Measurements from ENCODE around the gene NR2C2.
"Not testable (repeated sequence)": the region's sequence is repeated elsewhere in the genome, so short reads cannot be mapped to it uniquely, and the experiment has no call there.

Gene NR2C2

DNA sequence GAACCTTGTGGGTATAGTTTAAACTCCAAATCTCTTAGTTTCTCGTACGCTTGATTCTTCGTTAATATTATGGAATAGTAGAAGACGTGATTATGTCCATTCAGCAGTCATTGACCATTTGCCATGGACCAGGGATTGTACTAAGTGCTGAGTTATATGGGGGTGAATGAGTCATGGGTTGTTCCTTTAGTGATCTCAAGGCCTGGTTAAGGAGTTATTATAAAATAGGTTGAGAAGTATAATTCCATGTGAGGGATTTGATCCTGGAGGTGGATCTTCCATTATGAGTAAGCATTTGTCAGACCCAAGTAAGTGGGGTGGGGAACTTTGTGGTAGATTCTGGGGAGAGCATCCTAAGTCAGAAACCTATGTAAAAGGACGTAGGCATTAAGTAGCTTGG lies 15.4 kb downstream of the NR2C2 start:
- DNase-seq, result no peak

DNA sequence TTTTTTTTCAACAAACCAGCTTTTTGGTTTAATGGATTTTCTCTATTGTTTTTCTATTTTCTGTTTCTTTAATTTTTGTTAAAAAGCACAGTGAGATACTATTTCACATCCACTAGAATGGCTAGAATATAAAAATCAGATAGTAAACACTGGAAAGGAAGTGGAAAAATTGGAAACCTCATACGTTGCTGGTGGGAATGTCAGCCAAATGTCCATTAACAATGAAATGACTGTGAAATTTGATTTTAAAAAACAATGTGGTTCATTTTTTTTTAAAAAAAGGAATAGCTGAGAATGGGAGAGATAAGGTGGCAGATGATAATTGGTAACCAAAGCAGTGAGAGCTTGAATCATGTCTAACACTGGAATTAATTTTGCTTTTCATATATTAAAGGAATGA lies 19.9 kb downstream of the NR2C2 start:
- no peak for DNase-seq

DNA sequence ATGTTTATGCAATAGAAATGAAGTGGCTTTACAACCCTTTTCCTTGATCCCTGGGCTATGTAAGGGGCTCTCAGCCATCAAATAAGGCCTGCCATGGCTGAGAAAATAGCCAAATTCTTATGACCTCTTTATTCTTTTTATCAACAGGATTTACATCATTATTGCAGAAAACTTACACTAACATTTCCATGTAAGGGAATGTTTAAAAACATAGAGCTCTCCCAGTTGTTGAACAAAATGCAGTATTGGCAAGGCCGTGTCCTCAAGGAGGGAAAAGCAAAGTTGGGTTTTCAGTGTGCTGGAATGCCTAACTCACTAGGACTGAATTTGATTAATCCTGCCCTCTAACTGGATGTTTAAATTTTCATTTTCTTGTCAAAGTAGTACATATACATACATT lies 22.3 kb downstream of the NR2C2 start:
- DNase-seq, result no peak

DNA sequence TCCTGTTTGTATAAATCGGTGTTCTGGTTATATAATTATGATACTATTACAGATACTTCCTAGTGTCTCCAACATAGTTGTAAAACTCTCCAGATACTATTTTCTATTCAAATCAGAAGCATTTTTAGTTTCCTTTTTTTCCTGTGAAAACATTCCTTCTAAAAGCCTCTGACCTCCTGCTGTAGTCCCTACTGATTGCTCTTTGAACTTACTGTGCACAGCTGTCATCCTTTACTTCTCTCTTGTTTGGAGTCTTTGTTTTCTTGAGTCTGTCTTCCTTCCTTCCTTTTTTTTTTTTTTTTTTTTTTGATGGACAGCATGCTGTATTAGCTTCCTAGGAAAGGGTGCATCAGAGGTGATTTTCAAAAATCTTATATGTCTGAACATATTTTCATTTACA lies 28.9 kb downstream of the NR2C2 start:
- no peak for DNase-seq

DNA sequence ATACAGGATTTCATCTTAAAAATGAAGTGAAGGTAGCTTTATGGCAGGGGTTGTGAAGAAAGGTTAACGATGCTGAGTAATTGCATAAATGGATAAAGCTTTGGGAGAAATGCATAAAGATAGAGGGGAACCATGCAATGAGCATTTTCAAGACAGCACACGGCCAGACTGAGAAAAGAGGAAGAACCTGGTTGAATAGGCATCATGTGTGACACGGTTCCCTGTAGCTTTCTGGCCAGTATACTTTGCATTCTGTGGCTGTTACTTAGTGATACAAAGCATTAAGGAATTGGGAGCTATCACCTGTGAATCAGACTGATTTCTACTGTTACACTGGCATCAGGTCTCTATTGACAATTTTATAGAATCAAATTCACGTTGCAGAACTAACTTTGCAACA lies 33.3 kb downstream of the NR2C2 start:
- no peak for DNase-seq

DNA sequence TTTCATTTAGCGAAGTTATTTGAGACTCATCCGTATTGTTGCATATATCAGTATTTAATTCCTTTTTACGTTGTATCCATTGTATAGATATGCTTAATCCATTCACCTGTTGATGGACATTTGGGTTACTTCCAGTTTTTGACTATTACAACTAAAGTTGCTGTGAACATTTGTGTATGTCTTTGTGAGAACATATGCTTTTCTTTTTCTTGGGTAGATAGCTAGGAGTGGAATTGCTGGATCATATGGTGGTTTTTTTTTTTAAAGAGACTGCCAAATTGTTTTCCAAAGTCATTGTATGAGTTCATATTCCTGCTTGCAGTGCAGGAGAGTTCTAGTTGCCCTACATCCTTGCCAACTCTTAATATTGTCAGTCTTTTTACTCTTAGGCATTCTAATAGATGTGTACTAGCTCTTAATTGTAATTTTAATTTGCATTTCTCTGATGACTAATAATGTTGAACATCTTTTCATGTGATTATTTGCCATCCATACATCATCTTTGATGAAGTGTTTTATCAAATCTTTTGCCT lies 37.3 kb downstream of the NR2C2 start:
- DNase-seq, result no peak

DNA sequence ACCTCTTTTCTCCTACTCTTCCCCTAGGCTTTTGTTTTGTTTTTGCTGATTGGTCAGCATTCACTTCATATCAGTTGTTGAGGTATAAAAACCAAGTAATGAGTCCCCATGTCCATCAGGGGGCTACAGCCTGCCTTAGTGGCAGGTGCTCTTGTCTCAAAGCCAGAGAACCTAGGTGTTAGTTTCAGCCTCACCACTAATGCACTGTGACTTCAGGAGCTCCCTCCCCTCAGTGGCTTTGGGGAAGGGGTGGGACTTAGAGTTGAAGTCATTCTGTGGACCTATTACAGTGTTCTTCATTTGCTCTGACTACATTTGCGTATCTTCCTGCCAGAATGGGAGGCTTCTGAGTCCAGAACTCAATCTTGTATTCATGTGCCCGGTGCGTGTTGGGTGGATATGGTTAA lies 41.6 kb downstream of the NR2C2 start:
- peak; percentile 28 for DNase-seq

DNA sequence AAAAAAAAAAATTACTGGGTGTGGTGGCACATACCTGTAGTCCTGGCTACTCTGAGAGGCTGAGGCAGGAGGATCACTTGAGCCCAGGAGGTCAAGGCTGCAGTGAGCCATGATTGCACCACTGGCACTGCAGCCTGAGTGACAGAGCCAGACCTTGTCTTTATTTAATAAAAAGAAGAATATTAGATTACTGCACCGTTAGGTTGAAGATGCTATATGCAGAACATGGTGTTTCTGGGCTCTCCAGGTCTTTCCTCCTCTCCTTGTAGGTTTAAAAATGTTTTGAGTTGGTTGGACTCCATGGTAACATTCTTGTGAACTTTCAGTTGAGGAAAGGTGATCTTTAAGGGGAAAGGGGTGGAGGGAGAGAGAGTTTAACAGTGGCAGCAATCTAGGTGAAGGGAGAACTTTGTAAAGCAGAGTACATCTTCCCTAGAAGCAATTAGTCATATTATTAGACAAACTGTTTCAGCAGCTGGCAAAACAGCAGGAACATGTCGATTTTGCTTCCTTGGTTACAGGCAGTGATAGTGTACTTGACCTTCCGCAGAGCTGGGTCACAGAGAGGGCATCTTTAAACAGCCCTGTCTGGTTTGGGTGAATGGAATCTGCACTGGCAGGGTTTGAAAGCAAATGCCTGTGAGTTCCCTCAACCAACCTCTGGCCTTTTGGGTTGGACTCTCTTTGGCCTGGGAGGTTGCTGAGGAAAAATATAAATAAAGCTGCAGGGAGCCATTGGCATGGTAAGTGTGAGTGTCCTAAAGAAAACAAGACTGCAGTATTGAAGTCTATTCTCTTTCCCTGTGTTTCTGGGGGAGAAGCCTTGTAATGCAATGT lies 42.8 kb downstream of the NR2C2 start:
- DNase-seq, result no peak

DNA sequence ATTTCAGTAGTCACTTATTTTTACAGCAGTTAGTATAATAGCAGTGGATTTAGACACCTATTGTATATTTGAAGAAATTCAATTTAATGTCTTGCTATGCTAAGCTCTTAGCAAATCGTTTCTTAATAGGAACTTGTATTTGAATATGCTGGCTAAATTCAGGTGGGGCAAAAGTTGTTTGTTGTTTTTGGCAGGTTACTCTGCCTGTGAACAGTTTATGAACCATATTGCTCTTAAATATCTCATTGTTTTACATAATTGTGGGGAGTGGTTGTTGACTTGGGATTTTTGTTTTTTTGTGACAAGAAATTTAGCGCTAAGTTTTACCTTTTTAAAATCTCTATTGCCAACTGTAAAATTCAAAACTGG lies 43.4 kb downstream of the NR2C2 start:
- no peak for DNase-seq

DNA sequence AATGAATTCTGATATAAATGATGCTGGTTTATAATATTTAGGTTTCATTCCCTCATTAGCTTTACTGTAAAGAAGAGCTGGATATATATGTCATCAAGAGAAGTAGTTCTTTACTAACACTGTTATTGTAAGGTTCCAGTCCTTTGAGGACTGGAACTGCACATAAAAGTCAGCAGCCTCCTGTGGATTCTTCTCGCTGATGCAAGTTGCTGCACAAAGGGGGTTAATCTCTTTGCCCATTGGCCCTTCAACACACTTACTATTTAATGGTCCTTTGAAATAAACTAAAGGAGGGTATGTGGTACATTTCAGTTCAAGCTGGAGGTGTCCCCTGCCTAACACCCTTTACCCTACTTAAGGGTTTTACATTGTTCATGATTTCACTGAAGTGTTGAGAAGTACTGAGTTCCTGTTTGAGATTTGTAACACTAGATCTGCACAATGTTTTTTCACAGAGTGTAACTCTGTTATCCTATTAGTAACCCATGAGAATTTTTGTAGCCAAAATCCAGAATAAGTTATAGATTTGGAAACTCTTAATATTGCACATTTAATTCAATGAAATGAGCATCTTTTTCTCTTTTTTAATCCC lies 43.9 kb downstream of the NR2C2 start:
- no peak for DNase-seq

DNA sequence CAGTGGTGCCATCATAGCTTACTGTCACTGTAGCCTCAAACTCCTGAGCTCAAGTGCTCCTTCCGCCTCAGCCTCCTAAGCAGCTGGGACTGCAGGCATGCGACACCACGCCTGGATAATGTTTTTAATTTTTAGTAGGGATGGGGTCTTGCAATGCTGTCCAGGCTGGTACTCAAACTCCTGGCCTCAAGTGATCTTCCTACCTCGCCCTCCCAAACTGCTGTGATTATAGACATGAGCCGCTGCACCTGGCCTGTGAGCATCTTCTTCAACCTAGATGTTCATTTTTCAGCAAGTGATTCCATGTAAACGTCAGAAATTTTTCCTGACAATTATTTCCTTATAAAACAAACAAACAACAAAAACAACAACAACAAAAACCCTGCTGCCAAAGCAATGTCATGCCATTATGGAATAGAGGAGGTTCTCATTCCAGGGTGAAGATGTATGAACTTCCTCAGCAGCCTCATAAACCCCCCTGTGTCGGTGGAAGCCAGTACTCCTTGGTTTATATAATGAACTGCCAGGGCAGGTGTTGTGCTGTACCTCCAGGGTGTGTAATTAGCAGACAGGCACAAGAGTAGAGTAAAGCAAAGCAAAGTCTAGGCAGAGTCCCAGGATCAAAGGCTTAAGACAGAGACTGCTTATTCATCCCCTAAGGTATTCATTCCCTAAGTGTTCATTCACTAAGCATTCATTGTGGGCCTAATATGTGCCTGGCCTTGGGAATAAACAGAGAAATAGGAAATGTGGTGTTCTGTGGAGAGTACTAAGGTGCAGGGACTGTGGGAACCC lies 44.6 kb downstream of the NR2C2 start:
- DNase-seq, result no peak

DNA sequence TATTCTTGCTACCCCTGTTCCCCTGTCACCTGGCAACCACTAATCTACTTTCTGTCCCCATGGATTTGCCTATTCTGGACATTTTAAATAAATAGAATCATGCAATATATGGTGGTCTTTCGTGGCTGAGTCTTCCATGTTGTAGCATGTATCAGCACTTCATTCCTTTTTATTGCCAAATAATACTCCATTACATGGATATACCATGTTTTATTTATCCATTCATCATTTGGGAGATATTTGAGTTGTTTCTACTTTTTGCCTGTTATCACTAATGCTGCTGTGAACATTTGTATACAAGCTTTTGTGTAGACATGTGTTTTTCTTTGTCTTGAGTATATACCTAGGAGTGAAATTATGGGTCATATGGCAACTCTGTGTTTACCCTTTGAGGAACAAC lies 50.6 kb downstream of the NR2C2 start:
- DNase-seq, result no peak

DNA sequence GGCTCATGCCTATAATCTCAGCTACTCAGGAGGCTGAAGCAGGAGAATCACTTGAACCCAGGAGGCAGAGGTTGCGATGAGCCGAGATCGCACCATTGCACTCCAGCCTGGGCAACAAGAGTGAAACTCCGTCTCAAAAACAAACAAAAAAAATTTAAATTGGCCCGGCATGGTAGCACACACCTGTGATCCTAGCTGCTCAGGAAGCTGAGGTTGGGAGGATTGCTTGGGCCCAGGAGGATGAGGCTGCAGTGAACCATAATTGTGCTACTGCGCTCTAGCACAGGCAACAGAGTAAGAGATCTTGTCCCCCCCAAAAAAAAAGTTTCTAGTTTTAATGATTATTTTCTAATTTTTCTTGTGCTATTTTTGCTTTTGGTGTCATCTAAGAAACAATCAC lies 51.8 kb downstream of the NR2C2 start:
- DNase-seq, result not testable (repeated sequence)

DNA sequence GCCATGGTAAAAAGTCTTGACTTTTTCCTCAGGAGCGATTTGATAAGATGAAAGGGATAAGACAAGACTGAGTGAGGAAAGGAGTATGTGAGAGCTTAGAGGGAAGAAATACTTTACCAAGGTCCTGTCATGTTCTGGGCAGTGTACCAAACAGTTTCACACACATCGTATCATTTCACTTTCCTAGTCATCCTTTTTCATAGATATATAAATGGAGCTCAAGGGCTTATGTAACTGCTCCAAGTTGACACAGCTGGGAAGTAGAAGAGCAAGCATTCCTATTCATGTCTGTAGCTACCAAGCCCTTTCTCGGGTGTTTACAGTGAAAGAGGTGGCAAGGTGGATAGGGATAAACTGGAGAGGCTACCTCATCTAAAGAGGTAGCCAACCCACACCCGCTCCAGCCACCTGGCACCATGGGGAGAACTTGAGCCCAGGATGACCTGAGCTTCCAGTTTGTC lies 60.3 kb downstream of the NR2C2 start:
- DNase-seq, result no peak

DNA sequence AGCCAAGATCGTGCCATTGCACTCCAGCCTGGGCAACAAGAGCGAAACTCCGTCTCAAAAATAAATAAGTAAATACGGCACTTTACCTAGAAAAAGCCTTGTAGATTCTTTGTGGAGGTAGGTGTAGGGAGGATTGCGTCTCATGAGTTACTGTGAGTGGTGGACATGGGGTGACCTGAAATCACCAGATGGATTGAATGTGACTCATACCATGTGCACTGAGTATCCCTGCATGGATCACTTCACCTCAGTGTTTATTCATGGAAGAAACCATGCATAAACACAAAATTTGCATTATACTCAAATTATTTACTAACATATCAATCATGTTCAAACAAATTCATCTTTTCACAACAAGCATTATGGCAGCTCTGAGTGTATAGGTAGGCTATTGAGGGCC lies 61.8 kb downstream of the NR2C2 start:
- DNase-seq, result no peak

DNA sequence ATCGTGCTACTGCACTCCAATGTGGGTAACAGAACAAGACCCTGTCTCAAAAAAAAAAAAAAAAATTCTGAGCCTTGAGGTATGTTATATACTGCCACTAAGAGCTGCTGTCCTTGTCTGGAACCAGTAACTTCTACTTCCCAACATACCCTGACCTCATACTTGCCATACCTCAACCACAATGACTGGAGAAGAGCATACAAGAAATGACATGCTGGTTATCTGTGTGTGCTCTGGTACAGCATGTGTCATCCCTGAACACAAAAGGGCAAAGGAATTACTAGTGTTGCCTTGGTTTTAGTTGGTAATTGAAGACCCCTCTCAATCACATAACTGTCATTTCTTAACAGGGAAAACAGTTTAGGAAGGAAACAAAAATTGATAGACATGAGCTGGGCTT lies 63.3 kb downstream of the NR2C2 start:
- no peak for DNase-seq

DNA sequence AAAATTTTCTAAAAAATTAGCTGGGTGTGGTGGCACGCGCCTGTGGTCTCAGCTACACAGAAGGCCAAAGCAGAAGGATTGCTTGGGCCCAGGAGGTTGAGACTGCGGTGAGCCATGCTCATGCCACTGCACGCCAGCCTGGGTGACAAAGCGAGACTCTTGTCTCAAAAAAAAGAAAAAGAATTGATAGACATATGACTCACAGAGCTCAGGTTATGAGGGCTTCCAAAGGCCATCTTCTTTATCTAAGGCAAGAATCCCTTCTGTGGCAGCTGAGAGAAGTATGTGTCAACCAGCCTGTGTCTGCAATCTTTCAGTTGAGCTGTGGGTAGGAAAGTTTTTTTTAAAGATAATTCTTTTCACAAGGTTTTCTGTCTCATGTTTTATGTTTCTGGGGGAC lies 63.8 kb downstream of the NR2C2 start:
- no peak for DNase-seq

DNA sequence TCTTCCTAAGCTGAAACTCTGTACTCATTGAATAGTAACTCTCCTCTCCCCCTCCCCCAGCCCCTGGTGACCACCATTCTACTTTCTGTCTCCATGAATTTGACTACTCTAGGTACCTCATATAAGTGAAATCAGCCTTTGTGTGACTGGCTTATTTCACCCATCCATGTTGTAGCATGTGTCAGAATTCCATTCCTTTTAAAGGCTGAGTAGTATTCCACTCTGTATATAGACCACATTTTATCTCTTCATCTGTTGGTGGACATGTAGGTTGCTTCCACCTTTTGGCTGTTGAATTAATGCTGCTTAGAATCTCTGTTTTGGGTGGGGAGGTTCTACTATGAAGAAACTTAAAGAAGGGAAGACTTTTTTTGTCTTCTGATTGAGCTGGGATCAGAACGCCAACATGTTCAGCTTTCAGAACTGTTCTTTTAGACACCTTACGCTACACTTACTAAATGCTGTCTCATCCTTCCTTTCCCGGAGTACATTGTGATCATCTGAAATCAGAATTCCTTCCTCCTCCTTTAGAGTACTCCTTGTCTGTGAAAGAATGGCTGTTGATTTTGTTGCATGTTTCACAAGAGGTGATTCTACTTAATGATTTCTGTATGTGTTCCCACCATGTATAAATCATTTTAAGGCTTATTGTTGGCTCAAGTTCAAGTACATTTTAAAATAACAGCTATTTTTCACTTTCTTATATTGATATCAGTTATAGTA lies 67.4 kb downstream of the NR2C2 start:
- no peak for DNase-seq

DNA sequence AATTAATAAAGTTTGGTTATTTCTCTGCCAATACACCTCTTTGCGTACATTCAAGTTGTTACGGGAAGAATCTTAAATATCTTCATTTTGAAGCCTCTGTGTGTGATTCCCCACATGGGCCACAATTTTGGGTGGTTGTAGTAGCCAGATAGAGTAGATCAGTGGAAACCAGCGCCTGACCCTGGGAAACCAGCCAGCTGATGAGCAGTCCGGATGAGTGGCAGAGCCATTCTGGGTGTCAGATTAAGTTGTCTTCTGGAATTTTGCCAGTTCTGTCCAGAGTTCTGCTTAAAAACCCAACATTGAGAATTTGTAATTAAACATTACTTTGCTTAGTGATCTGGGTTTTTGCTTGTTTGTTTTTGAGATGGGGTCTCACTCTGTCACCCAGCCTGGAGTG lies 68.1 kb downstream of the NR2C2 start:
- DNase-seq, result no peak

DNA sequence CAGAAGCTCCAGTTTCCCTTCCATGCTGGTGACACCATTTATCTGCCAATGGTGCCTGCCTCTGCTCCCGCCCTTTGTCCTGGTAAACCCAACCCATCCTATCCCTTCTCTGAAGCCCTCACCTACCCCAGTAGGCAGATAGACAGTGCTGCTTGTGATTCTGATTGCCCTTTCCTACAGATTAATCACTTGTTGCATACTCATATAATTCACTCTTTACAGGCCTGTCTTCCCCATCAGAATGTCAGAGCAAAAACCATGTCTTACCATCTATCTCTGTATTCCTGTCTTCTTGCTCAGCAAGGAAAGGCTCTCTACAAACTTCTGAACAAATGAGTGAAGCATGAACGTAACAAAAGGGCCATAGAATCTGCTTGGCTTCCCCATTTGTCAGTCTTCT lies 69.8 kb downstream of the NR2C2 start:
- no peak for DNase-seq

DNA sequence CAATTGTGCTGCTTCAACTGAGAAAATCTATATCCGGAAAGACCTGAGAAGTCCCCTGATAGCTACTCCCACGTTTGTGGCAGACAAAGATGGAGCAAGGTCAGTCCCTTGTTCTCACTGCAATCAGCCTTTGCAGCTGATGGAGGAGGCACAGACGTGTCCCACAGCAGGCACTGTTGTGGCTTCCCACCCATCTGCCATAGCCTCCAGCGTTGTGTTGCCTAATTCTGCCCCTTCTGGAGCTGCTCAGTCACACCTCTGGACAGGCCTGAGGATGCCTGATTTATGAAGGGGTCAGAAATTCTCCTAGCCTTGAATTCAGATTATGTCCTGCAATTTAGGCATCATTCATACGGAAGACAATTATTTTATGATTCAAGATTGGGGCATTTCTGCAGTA lies 75.9 kb downstream of the NR2C2 start:
- no peak for DNase-seq

DNA sequence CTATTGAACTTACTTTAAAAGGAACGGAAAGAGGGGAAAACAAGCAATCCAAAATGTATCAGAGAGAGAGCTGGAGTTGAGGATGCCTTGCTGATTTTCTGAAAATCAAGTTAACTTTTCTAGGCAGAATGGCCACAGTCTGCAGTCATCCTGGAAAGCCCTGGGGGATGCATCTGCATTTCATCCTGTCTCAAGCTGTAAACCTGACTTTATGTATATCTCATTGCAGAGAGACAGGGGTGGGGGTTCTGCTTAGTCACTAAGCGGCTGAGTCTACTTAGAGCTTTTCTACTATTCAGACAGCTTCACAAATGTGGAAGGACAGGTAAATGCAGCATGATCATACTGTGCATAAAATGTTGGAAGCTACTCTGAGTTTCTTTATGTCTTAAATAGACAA lies 76.3 kb downstream of the NR2C2 start:
- DNase-seq, result no peak

DNA sequence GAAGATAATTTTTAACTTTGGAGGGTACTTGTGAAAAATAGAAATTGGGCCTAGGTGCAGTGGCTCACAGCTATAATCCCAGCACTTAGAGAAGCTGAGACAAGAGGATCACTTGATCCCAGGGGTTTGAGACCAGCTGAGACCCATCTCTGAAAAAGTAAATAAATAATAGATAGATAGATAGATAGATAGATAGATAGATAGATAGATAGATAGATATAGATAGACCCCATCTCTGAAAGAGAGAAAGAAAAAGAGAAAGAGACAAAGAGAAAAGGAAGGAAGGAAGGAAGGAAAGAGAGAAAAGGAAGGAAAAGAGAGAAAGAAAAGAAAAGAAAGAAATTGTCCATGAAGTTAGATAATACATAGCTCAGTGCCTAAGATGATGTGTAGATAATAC lies 82.2 kb downstream of the NR2C2 start:
- no peak for DNase-seq

Measured in activated naive CD4-positive, alpha-beta T cell treated with Interleukin-2 at 50 U/mL for 16 hours (primary cell).